Gastroesophageal sphincter (tissue), 4 donors: ENCODE data around the gene PORCN. TPM values are rescaled to one million over a fixed set of nuclear protein-coding genes. Genes with fewer than 3 reads are reported as not detected.

ENCODE experiments used
- ATAC-seq: fragments of 150-250 bp; one replicate; pipeline ENCODE4 v1.9.1; 2016; ENCODE audit warnings: mild to moderate bottlenecking, moderate library complexity
- H3K27ac ChIP-seq, 4 donors: fragments of 200-600 bp; sonication (generic) in 3 of 4; 1 replicate in 3 of 4; 2 replicates in 1 of 4; pipeline ENCODE4 v1.5.1; 2016 to 2019
- H3K27me3 ChIP-seq: fragments of 200-600 bp; sonication (generic); one replicate; pipeline ENCODE4 v1.5.1; 2019
- H3K36me3 ChIP-seq, 2 donors: fragments of 200-600 bp; sonication (generic); one replicate each; pipeline ENCODE4 v1.5.1; 2019; ENCODE audit warnings: control low read depth in 1 of 2
- H3K4me1 ChIP-seq, 3 donors: fragments of 200-600 bp; sonication (generic); 1 replicate in 2 of 3; 2 replicates in 1 of 3; pipeline ENCODE4 v1.5.1; 2016 to 2019; ENCODE audit warnings: control low read depth in 2 of 3
- H3K4me3 ChIP-seq, 2 donors: fragments of 200-600 bp; sonication (generic); one replicate each; pipeline ENCODE4 v1.5.1; 2019; ENCODE audit warnings: mild to moderate bottlenecking in 1 of 2, moderate library complexity in 1 of 2
- H3K9me3 ChIP-seq, 3 donors: fragments of 200-600 bp; sonication (generic); one replicate each; pipeline ENCODE4 v1.5.1; 2017 to 2019; ENCODE audit warnings: control low read depth in 2 of 3
- CTCF ChIP-seq, 4 experiments: fragments of 200-600 bp in 2 of 4; fragments of 450-650 bp in 2 of 4; sonication (generic) in 1 of 4; IDR thresholded peaks; one replicate each; pipeline ENCODE4 v1.5.1; 2017 to 2019; ENCODE audit warnings: antibody characterized with exemption in 4 of 4, mild to moderate bottlenecking in 2 of 4, moderate library complexity in 2 of 4
- EP300 ChIP-seq: sonication (generic); formaldehyde crosslinking; IDR thresholded peaks from one replicate; pipeline ENCODE4 v1.6.1; 2017; ENCODE audit warnings: antibody characterized with exemption, mild to moderate bottlenecking
- POLR2A ChIP-seq, 2 donors: fragments of 450-650 bp; IDR thresholded peaks; one replicate each; pipeline ENCODE4 v1.6.1; 2017; ENCODE audit warnings: antibody characterized with exemption in 2 of 2, mild to moderate bottlenecking in 2 of 2, moderate library complexity in 1 of 2
- POLR2AphosphoS5 ChIP-seq: sonication (generic); formaldehyde crosslinking; IDR thresholded peaks from one replicate; pipeline ENCODE4 v1.6.1; 2017; ENCODE audit warnings: antibody characterized with exemption
- WGBS, 2 donors: methylation state at CpG; one replicate each; pipeline ENCODE4 v1.1.5; 2018; ENCODE audit warnings: low coverage in 1 of 2; 5-methylcytosine and 5-hydroxymethylcytosine counted together
- total RNA-seq, 4 donors: library from RNA; depleted of rRNA; stranded (reverse); fragments of >200 nt; gene quantifications; one replicate each; pipeline ENCODE4 v1.1.0, GENCODE V29; 2016

Gene PORCN
- total RNA-seq, 4 donors from 2014 or later, result 9.4 to 21.0 (median 13.2) TPM

DNA sequence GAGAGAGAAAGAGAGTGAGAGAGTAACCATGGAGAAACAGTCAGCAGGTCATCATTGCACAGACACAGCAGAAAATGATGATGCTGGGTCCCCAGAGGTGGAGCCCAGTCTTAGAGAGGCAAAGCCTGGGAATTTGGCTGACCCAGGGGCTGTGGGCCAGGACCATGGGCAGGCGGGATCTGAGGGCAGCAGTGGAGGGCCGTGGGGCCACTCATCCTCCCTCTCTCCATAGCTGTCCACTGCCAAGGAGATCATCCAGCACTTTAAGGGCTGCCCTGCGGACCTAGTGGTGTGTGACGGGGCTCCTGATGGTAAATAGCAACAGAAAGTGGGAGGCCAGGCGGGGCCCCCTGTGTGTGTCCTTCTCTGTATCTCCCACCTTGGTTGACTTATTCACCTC lies 30.0 kb upstream of the PORCN start:
- TF ChIP-seq EP300 (no peak), POLR2A (IDR thresholded peaks at IDR 0.05) (no peak), POLR2AphosphoS5 (no peak), CTCF (IDR thresholded peaks at IDR 0.05) (no peak)
- Histone ChIP-seq H3K9me3 (no peaks in the 10 kb centered on the region), H3K4me3 (no peak overlapping the region), H3K4me1 (peaks cover 0 to 22% (median 0%) of the 10 kb centered on the region in 3 donors), H3K27me3 (no peaks in the 10 kb centered on the region), H3K27ac (no peak overlapping the region), H3K36me3 (peaks cover 0 to 48% of the 10 kb centered on the region in 2 donors)
- no peak for ATAC-seq
- WGBS, 2 donors, result 80 to 89% methylated on average over 1 to 4 of the region's 5 CpGs

DNA sequence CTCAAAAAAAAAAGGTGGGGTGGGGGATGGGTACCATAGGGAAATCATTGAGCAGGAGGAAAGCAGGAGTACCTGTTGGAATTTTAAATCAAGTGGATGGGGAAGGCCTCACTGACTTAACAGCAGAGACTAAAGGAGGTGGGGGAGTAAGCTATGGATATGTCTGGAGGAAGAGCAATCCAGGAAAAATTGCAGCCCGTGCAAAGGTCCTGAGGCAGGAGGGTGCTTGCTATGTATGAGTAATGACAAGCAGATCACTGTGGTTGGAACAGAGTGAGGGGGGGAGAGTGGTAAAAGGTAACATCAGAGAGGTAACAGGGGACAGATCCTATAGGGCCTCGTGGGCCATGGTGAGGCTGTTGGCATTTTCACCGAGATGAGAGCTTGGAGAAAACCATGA lies 28.6 kb upstream of the PORCN start:
- no peaks in the 10 kb centered on the region for H3K27me3 ChIP-seq
- no peak for ATAC-seq
- 58 to 93% methylated on average over 2 of the region's 3 CpGs for WGBS, 2 donors

DNA sequence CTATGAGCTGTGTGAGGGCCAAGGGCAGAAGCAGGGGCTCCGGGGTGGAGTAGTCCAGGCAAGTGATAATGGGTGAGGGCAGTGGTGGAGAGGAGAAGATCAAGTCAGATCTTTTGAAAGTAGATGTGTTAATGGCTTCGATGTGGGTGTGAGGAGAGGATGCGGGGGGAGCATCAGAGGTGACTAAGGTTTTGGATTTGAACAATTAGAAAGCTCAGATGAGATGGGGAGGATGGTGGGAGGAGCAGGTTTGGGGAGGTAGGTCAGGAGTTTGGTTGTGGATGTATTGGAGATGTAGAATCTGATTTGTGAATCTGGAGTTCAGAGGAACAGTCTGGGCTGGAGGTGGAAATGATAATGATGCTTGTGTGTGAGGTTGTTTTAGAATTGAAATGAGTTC lies 28.2 kb upstream of the PORCN start:
- Histone ChIP-seq H3K4me1 (peaks cover 0 to 13% (median 0%) of the 10 kb centered on the region in 3 donors), H3K36me3 (peaks cover 0 to 63% of the 10 kb centered on the region in 2 donors), H3K27me3 (no peaks in the 10 kb centered on the region), H3K9me3 (no peaks in the 10 kb centered on the region), H3K4me3 (no peak overlapping the region), H3K27ac (no peak overlapping the region)
- 87% methylated on average over 3 of the region's 3 CpGs; no CpG with 5 or more reads in 1 of the 2 donors for WGBS, 2 donors
- ATAC-seq, result no peak
- TF ChIP-seq POLR2AphosphoS5 (no peak), EP300 (no peak), POLR2A (IDR thresholded peaks at IDR 0.05) (no peak), CTCF (IDR thresholded peaks at IDR 0.05) (no peak)

More for the DNA sequence above, 28.6 kb upstream of the PORCN start:
- H3K27ac ChIP-seq, result no peak overlapping the region
- peaks cover 0 to 62% of the 10 kb centered on the region in 2 donors for H3K36me3 ChIP-seq
- peaks cover 0 to 17% (median 0%) of the 10 kb centered on the region in 3 donors for H3K4me1 ChIP-seq
- no peaks in the 10 kb centered on the region for H3K9me3 ChIP-seq
- TF ChIP-seq POLR2A (IDR thresholded peaks at IDR 0.05) (no peak), CTCF (IDR thresholded peaks at IDR 0.05) (no peak), POLR2AphosphoS5 (no peak), EP300 (no peak)
- H3K4me3 ChIP-seq, result no peak overlapping the region

GRCh38 chrX:48482526-48482925 lies 26.3 kb upstream of the PORCN start:
- Histone ChIP-seq H3K4me3 (no peak overlapping the region), H3K36me3 (peaks cover 0 to 71% of the 10 kb centered on the region in 2 donors), H3K27me3 (no peaks in the 10 kb centered on the region), H3K9me3 (no peaks in the 10 kb centered on the region), H3K27ac (no peak overlapping the region), H3K4me1 (peaks cover 0 to 4% (median 0%) of the 10 kb centered on the region in 3 donors)
- WGBS, 2 donors, result no CpG with 5 or more reads among the region's 7 CpGs
- no peak for ATAC-seq
- TF ChIP-seq CTCF (IDR thresholded peaks at IDR 0.05) (no peak), EP300 (no peak), POLR2A (IDR thresholded peaks at IDR 0.05) (no peak), POLR2AphosphoS5 (no peak)

DNA sequence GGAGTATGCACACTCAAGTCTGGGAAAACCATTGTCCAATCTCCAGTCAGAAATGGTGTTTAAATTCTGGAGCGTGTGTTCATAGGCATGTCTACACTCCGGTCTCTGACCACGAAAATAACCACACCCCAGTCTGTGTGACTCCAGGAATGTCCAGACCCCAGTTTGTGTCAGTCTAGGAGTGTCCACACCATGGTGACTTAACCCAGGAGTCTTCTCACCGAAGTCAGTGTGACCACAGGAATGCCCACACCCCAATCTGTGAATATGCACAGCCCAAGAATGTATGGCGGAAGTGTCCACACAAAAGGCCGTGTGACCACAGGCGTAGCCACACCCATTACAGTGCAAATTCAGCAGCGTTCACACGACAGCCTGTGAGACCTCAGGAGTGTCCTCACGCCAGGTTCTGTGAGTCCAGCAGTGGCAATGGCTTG lies 21.4 kb upstream of the PORCN start:
- TF ChIP-seq POLR2AphosphoS5 (no peak), POLR2A (IDR thresholded peaks at IDR 0.05) (no peak), EP300 (no peak), CTCF (IDR thresholded peaks at IDR 0.05) (no peak)
- H3K9me3 ChIP-seq, result no peaks in the 10 kb centered on the region
- H3K27ac ChIP-seq, result no peak overlapping the region
- H3K4me3 ChIP-seq, result no peak overlapping the region
- no peak for ATAC-seq
- H3K36me3 ChIP-seq, result peaks cover 0 to 38% of the 10 kb centered on the region in 2 donors
- H3K27me3 ChIP-seq, result no peaks in the 10 kb centered on the region
- no CpG with 5 or more reads among the region's 10 CpGs for WGBS, 2 donors
- H3K4me1 ChIP-seq, result no peaks in the 10 kb centered on the region
